ENCODE results near the gene GMEB2.

DNA sequence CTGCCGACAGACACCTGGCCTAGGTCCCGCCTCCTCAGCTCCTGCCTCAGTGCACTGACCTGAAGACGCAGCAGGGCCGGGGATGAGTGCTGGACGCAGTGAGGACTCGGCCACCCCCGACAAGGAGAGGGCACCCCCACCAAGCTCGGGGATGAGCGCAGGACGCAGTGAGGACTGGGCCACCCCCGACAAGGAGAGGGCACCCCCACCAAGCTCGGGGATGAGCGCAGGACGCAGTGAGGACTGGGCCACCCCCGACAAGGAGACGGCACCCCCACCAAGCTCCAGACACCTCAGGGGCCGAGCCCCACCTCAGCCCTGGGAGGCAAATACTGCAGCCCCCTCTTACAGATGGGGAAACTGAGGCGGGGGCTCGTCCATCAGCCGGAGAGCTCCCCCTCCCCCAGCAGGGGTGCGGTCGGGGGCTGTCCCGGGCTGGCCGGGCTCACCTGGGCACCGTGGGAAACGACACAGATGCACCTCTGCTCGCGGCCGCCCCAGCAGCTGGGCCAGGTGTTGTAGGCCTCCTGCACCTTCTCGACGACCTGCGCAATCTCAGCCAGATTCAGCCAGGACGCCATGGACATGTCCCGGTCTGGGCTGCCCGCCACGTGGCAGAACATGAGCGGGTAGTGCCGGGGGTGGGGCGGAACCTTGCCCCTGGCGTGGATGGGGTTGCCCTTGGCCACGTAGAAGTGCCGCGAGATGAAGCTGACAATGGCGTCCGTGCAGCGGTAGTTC is 60.3 kb downstream of the GMEB2 start:
- TF ChIP-seq, protein P1, sequence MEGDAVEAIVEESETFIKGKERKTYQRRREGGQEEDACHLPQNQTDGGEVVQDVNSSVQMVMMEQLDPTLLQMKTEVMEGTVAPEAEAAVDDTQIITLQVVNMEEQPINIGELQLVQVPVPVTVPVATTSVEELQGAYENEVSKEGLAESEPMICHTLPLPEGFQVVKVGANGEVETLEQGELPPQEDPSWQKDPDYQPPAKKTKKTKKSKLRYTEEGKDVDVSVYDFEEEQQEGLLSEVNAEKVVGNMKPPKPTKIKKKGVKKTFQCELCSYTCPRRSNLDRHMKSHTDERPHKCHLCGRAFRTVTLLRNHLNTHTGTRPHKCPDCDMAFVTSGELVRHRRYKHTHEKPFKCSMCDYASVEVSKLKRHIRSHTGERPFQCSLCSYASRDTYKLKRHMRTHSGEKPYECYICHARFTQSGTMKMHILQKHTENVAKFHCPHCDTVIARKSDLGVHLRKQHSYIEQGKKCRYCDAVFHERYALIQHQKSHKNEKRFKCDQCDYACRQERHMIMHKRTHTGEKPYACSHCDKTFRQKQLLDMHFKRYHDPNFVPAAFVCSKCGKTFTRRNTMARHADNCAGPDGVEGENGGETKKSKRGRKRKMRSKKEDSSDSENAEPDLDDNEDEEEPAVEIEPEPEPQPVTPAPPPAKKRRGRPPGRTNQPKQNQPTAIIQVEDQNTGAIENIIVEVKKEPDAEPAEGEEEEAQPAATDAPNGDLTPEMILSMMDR (IDR thresholded peaks at IDR 0.05; ENCODE audit: low read length), result no peak
- TF ChIP-seq EZH2 (optimal IDR thresholded peaks at IDR 0.05; ENCODE audit: low read depth, low read length) (no peak), EZH2phosphoT487 (IDR thresholded peaks at IDR 0.05; ENCODE audit: low read length) (no peak)
